ENCODE data around the gene TSPAN18. TPM values are rescaled to one million over a fixed set of nuclear protein-coding genes. Genes with fewer than 3 reads are reported as not detected.

TSPAN18 gene
- total RNA-seq, 4 donors from 2014 or later = 2.6 to 28.9 (median 4.9) TPM

GRCh38 chr11:44840521-44841251 lies 113.9 kb downstream of the TSPAN18 start:
- 83 to 87% methylated on average over 3 to 9 of the region's 9 CpGs for WGBS, 2 donors (ENCODE audit: low coverage in 1 of 2)
- intact Hi-C loops (cut with DNase I; ENCODE audit: low total_unique reads) = no loop called here
- in situ Hi-C loops (cut with MboI; ENCODE audit: low pct_ligation_motif_present in 1 of 4, low pct_unique_long_range_greater_than_20kb in 1 of 4, low sequenced_read_pairs in 3 of 4) = no loop called here
- Histone ChIP-seq H3K4me3 (no peak overlapping the region), H3K9me3 (no peaks in the 10 kb centered on the region), H3K4me1 (peaks cover 0 to 4% (median 0%) of the 10 kb centered on the region in 4 donors), H3K36me3 (no peaks in the 10 kb centered on the region), H3K27ac (no peak overlapping the region), H3K27me3 (no peaks in the 10 kb centered on the region)
- no peak for DNase-seq
- TF ChIP-seq CTCF (IDR thresholded peaks at IDR 0.05) = no peak
- no peak for TF ChIP-seq POLR2AphosphoS5 (IDR thresholded peaks at IDR 0.05)
- no peak for TF ChIP-seq EP300 (IDR thresholded peaks at IDR 0.05; ENCODE audit: low read depth)
- no peak for TF ChIP-seq POLR2A (IDR thresholded peaks at IDR 0.05)

GRCh38 chr11:44842220-44842619 lies 115.5 kb downstream of the TSPAN18 start:
- 66 to 72% methylated on average over 4 to 5 of the region's 5 CpGs for WGBS, 2 donors (ENCODE audit: low coverage in 1 of 2)
- H3K36me3 ChIP-seq = no peaks in the 10 kb centered on the region
- no peaks in the 10 kb centered on the region for H3K27me3 ChIP-seq
- no peaks in the 10 kb centered on the region for H3K9me3 ChIP-seq
- intact Hi-C loops (cut with DNase I; ENCODE audit: low total_unique reads) = no loop called here
- TF ChIP-seq POLR2AphosphoS5 (IDR thresholded peaks at IDR 0.05) (peak in 1 of 3 donors; percentile 14), EP300 (IDR thresholded peaks at IDR 0.05; ENCODE audit: low read depth) (no peak), CTCF (IDR thresholded peaks at IDR 0.05) (no peak)
- in situ Hi-C loops (cut with MboI; ENCODE audit: low pct_ligation_motif_present in 1 of 4, low pct_unique_long_range_greater_than_20kb in 1 of 4, low sequenced_read_pairs in 3 of 4) = no loop called here
- no peak overlapping the region for H3K4me3 ChIP-seq
- peak overlapping the region in 2 of 4 donors; percentile 33 to 51 for H3K27ac ChIP-seq
- H3K4me1 ChIP-seq = no peaks in the 10 kb centered on the region
- DNase-seq = no peak

GRCh38 chr11:44846852-44847251 lies 120.1 kb downstream of the TSPAN18 start:
- Histone ChIP-seq H3K36me3 (no peaks in the 10 kb centered on the region), H3K9me3 (no peaks in the 10 kb centered on the region), H3K4me3 (no peak overlapping the region), H3K4me1 (no peaks in the 10 kb centered on the region), H3K27me3 (no peaks in the 10 kb centered on the region), H3K27ac (no peak overlapping the region)
- intact Hi-C loops (cut with DNase I; ENCODE audit: low total_unique reads) (no loop called here), in situ Hi-C loops (cut with MboI; ENCODE audit: low pct_ligation_motif_present in 1 of 4, low pct_unique_long_range_greater_than_20kb in 1 of 4, low sequenced_read_pairs in 3 of 4) (no loop called here)
- DNase-seq = no peak
- TF ChIP-seq EP300 (IDR thresholded peaks at IDR 0.05; ENCODE audit: low read depth) = no peak
- no peak for TF ChIP-seq CTCF (IDR thresholded peaks at IDR 0.05)
- no peak for TF ChIP-seq POLR2AphosphoS5 (IDR thresholded peaks at IDR 0.05)
- no peak for TF ChIP-seq POLR2A (IDR thresholded peaks at IDR 0.05)
- whole genome bisulfite sequencing, 2 donors (ENCODE audit: low coverage in 1 of 2) = 84% methylated on average over 7 of the region's 7 CpGs; no CpG with 5 or more reads in 1 of the 2 donors

GRCh38 chr11:44847316-44847715 lies 120.6 kb downstream of the TSPAN18 start:
- no peaks in the 10 kb centered on the region for H3K36me3 ChIP-seq
- no peak for DNase-seq
- H3K4me3 ChIP-seq = no peak overlapping the region
- no peak for TF ChIP-seq POLR2AphosphoS5 (IDR thresholded peaks at IDR 0.05)
- TF ChIP-seq POLR2A (IDR thresholded peaks at IDR 0.05) = no peak
- TF ChIP-seq CTCF (IDR thresholded peaks at IDR 0.05) = no peak
- TF ChIP-seq EP300 (IDR thresholded peaks at IDR 0.05; ENCODE audit: low read depth) = no peak
- H3K27ac ChIP-seq = no peak overlapping the region
- no peaks in the 10 kb centered on the region for H3K9me3 ChIP-seq
- H3K27me3 ChIP-seq = no peaks in the 10 kb centered on the region
- intact Hi-C loops (cut with DNase I; ENCODE audit: low total_unique reads) (no loop called here), in situ Hi-C loops (cut with MboI; ENCODE audit: low pct_ligation_motif_present in 1 of 4, low pct_unique_long_range_greater_than_20kb in 1 of 4, low sequenced_read_pairs in 3 of 4) (no loop called here)
- no peaks in the 10 kb centered on the region for H3K4me1 ChIP-seq

Measured in transverse colon (tissue), 4 donors.